Neural progenitor cell (in vitro differentiated cells): ENCODE data around the gene PPTC7. TPM values are rescaled to one million over a fixed set of nuclear protein-coding genes. Genes with fewer than 3 reads are reported as not detected.

Source experiments
- DNase-seq: peaks from one replicate; pipeline ENCODE4 v3.0.0-alpha.2; 2016; ENCODE audit warnings: low spot score
- H2AFZ ChIP-seq: fragments of 200-600 bp; sonication (generic); replicated peaks from 2 replicates; pipeline ENCODE4 v1.6.1; 2016; ENCODE audit warnings: antibody characterized with exemption
- H3F3A ChIP-seq: fragments of 200-600 bp; sonication (generic); 2 replicates; pipeline ENCODE4 v1.6.1; 2016; ENCODE audit warnings: antibody characterized with exemption, low read depth
- H3K27ac ChIP-seq: fragments of 200-600 bp; sonication (generic); 2 replicates; pipeline ENCODE4 v1.5.1; 2016; ENCODE audit warnings: mild to moderate bottlenecking
- H3K27me3 ChIP-seq: fragments of 200-600 bp; sonication (generic); 2 replicates; pipeline ENCODE4 v1.6.1; 2016; ENCODE audit warnings: mild to moderate bottlenecking, moderate library complexity
- H3K36me3 ChIP-seq: fragments of 200-600 bp; sonication (generic); 2 replicates; pipeline ENCODE4 v1.5.1; 2016
- H3K4me1 ChIP-seq: fragments of 200-600 bp; sonication (generic); 2 replicates; pipeline ENCODE4 v1.6.1; 2016; ENCODE audit warnings: mixed run types
- H3K4me2 ChIP-seq: fragments of 200-600 bp; sonication (generic); 2 replicates; pipeline ENCODE4 v1.6.1; 2016
- H3K4me3 ChIP-seq: fragments of 200-600 bp; sonication (generic); 2 replicates; pipeline ENCODE4 v1.5.1; 2016
- H3K79me2 ChIP-seq: fragments of 200-600 bp; sonication (generic); 2 replicates; pipeline ENCODE4 v1.6.1; 2016; ENCODE audit warnings: low read depth
- H3K9ac ChIP-seq: fragments of 200-600 bp; sonication (generic); 2 replicates; pipeline ENCODE4 v1.6.1; 2016
- H3K9me3 ChIP-seq: fragments of 200-600 bp; sonication (generic); 2 replicates; pipeline ENCODE4 v1.5.1; 2016; ENCODE audit warnings: low read depth
- H4K20me1 ChIP-seq: fragments of 200-600 bp; sonication (generic); 2 replicates; pipeline ENCODE4 v1.6.1; 2016; ENCODE audit warnings: low read depth
- H3K27ac Mint-ChIP-seq: 3 replicates; pipeline ENCODE4 v1.8.0; 2021; ENCODE audit warnings: mixed read lengths
- H3K27me3 Mint-ChIP-seq: 2 replicates; pipeline ENCODE4 v1.8.0; 2022; ENCODE audit warnings: low read depth, mild to moderate bottlenecking, inconsistent platforms, moderate library complexity, mixed read lengths; ENCODE audit not compliant: insufficient read depth
- H3K36me3 Mint-ChIP-seq: 3 replicates; pipeline ENCODE4 v1.8.0; 2021; ENCODE audit warnings: mixed read lengths
- H3K4me1 Mint-ChIP-seq: 3 replicates; pipeline ENCODE4 v1.8.0; 2021; ENCODE audit warnings: mixed read lengths
- H3K4me3 Mint-ChIP-seq: 3 replicates; pipeline ENCODE4 v1.8.0; 2021; ENCODE audit warnings: mild to moderate bottlenecking, moderate library complexity, mixed read lengths
- H3K9me3 Mint-ChIP-seq: 3 replicates; pipeline ENCODE4 v1.8.0; 2020; ENCODE audit warnings: mixed read lengths
- EZH2 ChIP-seq: fragments of 200-600 bp; sonication (generic); IDR thresholded peaks from 2 replicates; pipeline ENCODE4 v1.6.1; 2017; ENCODE audit warnings: antibody characterized with exemption, mild to moderate bottlenecking, moderate library complexity
- EZH2phosphoT487 ChIP-seq: fragments of 200-600 bp; sonication (generic); IDR thresholded peaks from 2 replicates; pipeline ENCODE4 v1.6.1; 2017; ENCODE audit warnings: antibody characterized with exemption
- total RNA-seq: library from RNA; depleted of rRNA; stranded (reverse); fragments of >200 nt; gene quantifications from 2 replicates; pipeline ENCODE4 v1.2.3, GENCODE V29; 2015; ENCODE audit warnings: low replicate concordance
- TF ChIP-seq, protein P1 (sequence below): fragments of 200-600 bp; sonication (generic); IDR thresholded peaks from 2 replicates; pipeline ENCODE4 v1.5.1; 2017; ENCODE audit warnings: antibody characterized with exemption, mild to moderate bottlenecking

The PPTC7 gene
- total RNA-seq, 1 donor from 2014 or later: 11.2 TPM

DNA sequence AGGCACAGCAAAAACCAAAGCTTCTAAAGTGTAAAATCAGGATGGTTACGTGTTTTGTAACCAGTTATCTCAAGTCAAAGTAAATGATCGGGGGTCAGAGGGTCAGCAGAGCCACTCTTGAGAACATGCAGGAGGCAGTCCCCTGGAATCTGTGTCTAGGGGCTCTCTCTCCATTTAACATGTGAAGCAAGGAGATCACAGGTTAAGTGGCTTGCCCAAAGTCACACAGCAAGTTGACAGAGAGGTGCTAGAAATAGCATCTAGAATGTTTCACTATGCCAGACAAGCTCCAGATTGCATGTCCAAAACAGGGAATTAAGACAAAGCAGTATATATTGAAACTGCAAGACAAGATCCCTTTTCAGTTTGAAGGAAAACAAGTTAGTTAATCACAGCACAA is 33.4 kb downstream of the PPTC7 start:
- H3K4me3 ChIP-seq: no peak overlapping the region
- TF ChIP-seq EZH2phosphoT487 (no peak), EZH2 (no peak)
- TF ChIP-seq, protein P1, sequence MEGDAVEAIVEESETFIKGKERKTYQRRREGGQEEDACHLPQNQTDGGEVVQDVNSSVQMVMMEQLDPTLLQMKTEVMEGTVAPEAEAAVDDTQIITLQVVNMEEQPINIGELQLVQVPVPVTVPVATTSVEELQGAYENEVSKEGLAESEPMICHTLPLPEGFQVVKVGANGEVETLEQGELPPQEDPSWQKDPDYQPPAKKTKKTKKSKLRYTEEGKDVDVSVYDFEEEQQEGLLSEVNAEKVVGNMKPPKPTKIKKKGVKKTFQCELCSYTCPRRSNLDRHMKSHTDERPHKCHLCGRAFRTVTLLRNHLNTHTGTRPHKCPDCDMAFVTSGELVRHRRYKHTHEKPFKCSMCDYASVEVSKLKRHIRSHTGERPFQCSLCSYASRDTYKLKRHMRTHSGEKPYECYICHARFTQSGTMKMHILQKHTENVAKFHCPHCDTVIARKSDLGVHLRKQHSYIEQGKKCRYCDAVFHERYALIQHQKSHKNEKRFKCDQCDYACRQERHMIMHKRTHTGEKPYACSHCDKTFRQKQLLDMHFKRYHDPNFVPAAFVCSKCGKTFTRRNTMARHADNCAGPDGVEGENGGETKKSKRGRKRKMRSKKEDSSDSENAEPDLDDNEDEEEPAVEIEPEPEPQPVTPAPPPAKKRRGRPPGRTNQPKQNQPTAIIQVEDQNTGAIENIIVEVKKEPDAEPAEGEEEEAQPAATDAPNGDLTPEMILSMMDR: no peak
- peaks cover 11% of the 10 kb centered on the region for H3K36me3 Mint-ChIP-seq
- no peak for DNase-seq
- no peaks in the 10 kb centered on the region for H3K27me3 Mint-ChIP-seq
- no peaks in the 10 kb centered on the region for H3K36me3 ChIP-seq
- H3K9me3 ChIP-seq: no peaks in the 10 kb centered on the region
- H3F3A ChIP-seq: no peaks in the 10 kb centered on the region
- no peaks in the 10 kb centered on the region for H3K27me3 ChIP-seq
- no peak overlapping the region for H3K27ac ChIP-seq
- no peak overlapping the region for H3K4me3 Mint-ChIP-seq
- no peak overlapping the region for H3K27ac Mint-ChIP-seq
- H2AFZ ChIP-seq: no peak overlapping the region
- H3K9ac ChIP-seq: no peak overlapping the region
- peaks cover 2% of the 10 kb centered on the region for H3K4me1 Mint-ChIP-seq
- H3K4me2 ChIP-seq: no peak overlapping the region
- H3K79me2 ChIP-seq: peaks cover 9% of the 10 kb centered on the region
- no peaks in the 10 kb centered on the region for H4K20me1 ChIP-seq
- H3K4me1 ChIP-seq: no peaks in the 10 kb centered on the region
- no peaks in the 10 kb centered on the region for H3K9me3 Mint-ChIP-seq

DNA sequence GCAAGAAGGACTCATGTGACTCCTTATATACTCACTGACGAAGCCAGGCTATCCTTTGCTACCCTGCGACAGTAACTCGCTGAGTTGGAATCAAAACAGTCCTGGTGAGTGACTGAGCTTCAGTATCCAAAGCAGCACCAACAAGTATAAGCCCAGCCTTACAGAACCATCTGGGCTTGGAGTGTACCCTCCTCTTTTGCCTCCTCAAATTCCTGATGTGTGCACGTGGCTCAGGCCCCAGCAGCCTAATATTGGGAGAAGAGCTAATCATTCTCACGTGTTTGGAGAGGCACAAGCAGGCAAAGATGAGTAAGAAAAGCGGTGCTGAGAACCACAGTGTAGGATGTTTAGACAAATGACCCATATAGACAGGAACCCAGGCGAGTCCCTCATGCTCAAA is 34.4 kb downstream of the PPTC7 start:
- no peak overlapping the region for H3K4me3 ChIP-seq
- H3K27ac Mint-ChIP-seq: no peak overlapping the region
- H3K36me3 ChIP-seq: no peaks in the 10 kb centered on the region
- no peaks in the 10 kb centered on the region for H3K27me3 ChIP-seq
- no peaks in the 10 kb centered on the region for H3K9me3 Mint-ChIP-seq
- H3K4me1 Mint-ChIP-seq: peaks cover 2% of the 10 kb centered on the region
- no peak overlapping the region for H3K27ac ChIP-seq
- H2AFZ ChIP-seq: no peak overlapping the region
- H3K36me3 Mint-ChIP-seq: peaks cover 14% of the 10 kb centered on the region
- H3K27me3 Mint-ChIP-seq: no peaks in the 10 kb centered on the region
- peaks cover 4% of the 10 kb centered on the region for H3K79me2 ChIP-seq
- no peaks in the 10 kb centered on the region for H3F3A ChIP-seq
- H3K4me2 ChIP-seq: no peak overlapping the region
- H4K20me1 ChIP-seq: no peaks in the 10 kb centered on the region
- TF ChIP-seq, protein P1: no peak
- TF ChIP-seq EZH2 (no peak), EZH2phosphoT487 (no peak)
- no peak overlapping the region for H3K4me3 Mint-ChIP-seq
- no peaks in the 10 kb centered on the region for H3K4me1 ChIP-seq
- no peaks in the 10 kb centered on the region for H3K9me3 ChIP-seq
- DNase-seq: no peak
- H3K9ac ChIP-seq: no peak overlapping the region

DNA sequence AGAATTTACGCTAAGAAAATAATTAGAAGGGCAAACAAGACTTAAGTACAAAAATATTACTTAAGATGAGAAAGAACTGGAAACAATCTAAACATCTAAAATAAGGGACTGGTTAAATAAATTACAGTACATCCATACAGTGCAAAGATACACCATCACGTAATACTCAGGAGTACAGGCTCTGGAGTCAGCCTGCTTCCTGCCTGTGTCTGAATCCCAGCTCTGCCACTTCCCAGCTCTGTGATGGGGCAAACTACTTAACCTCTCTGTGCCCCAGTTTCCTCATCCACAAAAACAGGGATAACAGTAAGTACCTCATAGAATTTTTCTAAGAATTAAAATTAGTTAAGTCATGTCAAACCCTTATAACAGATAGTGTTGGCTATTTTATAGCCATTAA is 36.0 kb downstream of the PPTC7 start:
- no peaks in the 10 kb centered on the region for H3K9me3 Mint-ChIP-seq
- H3K36me3 Mint-ChIP-seq: peaks cover 22% of the 10 kb centered on the region
- Histone ChIP-seq H2AFZ (no peak overlapping the region), H3K4me1 (peaks cover 7% of the 10 kb centered on the region), H3K9me3 (no peaks in the 10 kb centered on the region), H3K4me3 (no peak overlapping the region), H3K27me3 (no peaks in the 10 kb centered on the region), H3K27ac (no peak overlapping the region), H3K9ac (no peak overlapping the region), H3K79me2 (peaks cover 4% of the 10 kb centered on the region), H3K36me3 (no peaks in the 10 kb centered on the region), H3F3A (no peaks in the 10 kb centered on the region), H4K20me1 (no peaks in the 10 kb centered on the region), H3K4me2 (no peak overlapping the region)
- H3K27me3 Mint-ChIP-seq: no peaks in the 10 kb centered on the region
- TF ChIP-seq EZH2 (no peak), EZH2phosphoT487 (no peak)
- TF ChIP-seq, protein P1: no peak
- H3K4me3 Mint-ChIP-seq: no peak overlapping the region
- no peak overlapping the region for H3K27ac Mint-ChIP-seq
- H3K4me1 Mint-ChIP-seq: peaks cover 2% of the 10 kb centered on the region
- DNase-seq: no peak
